ENCODE measurements around the gene PNPLA2.
A peak's percentile ranks its signal among the peaks of the same experiment; 100 is the strongest.

PNPLA2 gene, protein sequence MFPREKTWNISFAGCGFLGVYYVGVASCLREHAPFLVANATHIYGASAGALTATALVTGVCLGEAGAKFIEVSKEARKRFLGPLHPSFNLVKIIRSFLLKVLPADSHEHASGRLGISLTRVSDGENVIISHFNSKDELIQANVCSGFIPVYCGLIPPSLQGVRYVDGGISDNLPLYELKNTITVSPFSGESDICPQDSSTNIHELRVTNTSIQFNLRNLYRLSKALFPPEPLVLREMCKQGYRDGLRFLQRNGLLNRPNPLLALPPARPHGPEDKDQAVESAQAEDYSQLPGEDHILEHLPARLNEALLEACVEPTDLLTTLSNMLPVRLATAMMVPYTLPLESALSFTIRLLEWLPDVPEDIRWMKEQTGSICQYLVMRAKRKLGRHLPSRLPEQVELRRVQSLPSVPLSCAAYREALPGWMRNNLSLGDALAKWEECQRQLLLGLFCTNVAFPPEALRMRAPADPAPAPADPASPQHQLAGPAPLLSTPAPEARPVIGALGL

DNA sequence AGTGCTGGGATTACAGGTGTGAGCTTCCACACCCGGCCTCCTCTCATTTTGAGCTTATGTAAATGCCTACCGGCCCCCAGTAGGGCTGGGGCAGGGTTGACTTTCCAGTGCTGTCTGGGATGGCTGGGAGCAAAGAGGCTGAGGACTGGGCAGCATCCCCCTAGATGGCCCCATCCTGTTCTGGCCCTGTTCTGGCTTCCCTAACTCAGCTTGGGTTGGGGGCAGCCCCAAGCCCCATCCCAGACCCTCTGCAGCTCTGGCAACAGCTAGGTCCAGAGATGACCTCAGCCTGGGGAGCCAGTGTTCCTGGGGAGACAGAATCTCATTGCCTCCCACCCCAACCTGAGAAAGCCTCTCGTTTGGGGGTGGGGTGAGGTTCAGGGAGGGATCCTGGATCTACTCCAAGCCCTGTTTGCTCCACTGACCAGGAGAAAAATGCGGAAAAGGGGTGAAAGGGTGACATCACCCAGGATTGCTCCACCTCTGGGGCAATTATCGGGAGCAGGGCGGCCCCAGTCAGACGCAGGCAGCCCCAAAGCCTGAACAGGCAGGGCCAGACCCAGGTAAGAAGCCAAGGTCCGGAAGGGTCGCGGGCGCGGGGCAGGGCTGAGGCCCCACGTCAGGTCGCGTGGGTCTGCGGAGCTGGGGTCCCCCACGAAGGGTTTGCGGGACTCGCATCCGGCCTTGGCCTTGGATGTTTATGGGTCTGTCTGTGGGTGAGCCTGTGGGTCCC, at the start of gene PNPLA2:
TSS of gene PNPLA2 (plus strand) at position 519 of the 733 bp plus-strand sequence. CDS start 805 bp downstream, outside the sequence.
- DNase-seq, result peak; percentile 86

DNA sequence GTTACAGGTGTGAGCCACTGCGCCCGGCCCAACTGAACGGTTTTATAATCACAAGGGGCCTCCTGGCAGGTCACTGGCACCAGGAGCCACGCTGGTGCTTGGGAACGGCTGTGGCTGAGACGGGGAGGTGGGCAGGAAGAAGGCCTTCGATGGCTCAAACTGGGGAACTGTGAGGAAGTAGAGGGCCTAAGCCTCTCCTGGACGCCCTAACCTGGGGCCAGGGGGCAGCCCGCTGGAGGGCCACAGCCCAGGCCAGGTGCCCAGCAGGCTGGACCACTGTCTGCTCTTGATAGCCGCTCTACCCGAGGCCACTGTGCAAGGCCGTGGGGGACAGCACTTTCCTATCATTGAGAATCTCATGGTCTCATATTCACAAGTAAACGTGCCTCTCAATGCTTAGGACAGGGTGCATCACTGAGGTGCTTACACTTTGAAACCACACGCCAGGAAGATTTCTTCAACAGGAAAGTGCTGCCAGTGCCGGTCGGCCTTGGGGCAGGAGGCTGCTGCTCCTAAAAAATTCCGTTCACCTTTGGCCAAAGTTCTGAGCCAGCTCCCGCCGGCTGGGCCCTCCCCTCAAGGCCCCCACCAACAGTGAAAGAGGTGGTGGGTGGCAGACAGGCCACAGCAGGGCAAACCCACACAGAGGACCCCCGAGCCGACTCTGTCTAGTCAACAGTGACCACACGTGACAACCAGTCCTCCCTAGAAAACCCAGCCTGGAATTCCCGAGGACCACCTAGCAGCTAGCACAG, 48.6 kb upstream of the PNPLA2 start:
- no peak for DNase-seq

DNA sequence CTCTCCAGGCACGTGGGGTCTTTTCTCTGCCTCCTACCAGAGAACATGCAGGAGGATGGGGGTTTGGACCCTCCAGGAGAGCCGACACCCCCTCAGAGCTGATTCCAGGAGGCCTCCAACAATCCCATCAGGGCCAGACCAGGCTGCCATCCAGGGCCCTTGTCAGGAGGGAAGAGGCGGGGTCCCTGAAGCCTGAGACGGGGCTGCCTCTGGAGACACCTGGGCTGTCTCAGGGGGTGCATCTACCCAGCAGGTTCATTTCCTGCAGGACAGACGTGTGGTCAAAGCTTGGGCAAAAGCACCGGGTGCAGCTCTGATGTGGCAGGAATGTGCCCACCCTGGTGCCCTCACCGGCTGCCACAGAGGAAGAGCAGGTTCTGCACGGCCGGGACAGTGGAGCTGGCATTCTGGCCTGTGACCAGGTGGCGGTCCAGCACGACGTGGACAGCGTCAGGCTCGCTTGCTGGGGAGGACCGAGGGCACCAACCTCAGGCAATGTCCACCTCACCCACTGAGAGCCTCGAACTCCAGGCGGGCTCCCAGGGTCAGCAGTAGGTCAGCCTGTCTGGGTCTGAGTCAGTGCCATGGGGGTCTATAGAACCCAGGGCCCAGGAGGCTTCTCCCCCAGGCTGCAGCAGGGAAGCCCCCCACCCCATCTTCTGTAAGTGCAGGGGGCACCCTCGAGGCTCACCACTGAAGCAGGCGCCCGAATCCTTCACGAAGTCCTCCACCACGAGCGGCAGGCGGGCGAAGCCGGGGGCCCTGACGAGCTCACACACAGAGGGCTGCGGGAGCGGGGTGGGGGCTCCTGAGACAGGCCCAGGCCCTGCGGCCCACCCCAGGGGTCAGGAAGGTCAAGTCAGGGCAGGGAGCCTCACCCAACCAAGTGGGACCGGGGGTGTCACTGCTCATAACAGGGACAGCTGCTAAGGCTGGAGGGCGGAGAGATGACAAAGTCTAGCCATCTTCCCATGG, 47.8 kb upstream of the PNPLA2 start:
- no peak for DNase-seq

DNA sequence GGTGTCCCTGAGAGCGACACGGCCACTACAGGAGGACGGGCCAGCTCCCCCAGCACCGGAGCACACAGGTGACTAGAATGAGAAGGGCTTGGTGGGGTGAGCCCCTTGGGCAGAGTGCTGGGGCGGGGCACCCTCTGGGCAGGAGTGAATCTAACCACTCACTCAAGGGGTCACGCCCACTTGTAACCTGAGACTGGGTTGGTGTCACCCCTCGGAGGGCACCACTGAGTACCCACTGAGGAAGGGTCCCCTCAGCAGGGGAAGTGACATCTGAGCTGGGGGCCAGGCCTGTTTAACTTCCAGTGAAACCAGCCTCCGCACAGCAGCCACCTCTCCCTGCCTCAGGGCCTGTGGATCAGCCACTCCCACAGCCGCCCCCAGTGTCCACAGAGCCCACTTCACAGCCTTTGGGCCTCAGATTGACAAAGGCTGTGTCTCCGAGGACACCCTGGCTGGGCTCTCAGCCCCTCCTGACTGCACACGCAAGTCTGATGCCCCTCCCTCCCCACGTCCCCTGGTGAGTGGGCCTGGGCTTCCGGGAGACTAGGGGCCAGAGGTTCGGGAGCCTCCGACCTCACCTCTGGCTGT, 47.0 kb upstream of the PNPLA2 start:
- no peak for DNase-seq

DNA sequence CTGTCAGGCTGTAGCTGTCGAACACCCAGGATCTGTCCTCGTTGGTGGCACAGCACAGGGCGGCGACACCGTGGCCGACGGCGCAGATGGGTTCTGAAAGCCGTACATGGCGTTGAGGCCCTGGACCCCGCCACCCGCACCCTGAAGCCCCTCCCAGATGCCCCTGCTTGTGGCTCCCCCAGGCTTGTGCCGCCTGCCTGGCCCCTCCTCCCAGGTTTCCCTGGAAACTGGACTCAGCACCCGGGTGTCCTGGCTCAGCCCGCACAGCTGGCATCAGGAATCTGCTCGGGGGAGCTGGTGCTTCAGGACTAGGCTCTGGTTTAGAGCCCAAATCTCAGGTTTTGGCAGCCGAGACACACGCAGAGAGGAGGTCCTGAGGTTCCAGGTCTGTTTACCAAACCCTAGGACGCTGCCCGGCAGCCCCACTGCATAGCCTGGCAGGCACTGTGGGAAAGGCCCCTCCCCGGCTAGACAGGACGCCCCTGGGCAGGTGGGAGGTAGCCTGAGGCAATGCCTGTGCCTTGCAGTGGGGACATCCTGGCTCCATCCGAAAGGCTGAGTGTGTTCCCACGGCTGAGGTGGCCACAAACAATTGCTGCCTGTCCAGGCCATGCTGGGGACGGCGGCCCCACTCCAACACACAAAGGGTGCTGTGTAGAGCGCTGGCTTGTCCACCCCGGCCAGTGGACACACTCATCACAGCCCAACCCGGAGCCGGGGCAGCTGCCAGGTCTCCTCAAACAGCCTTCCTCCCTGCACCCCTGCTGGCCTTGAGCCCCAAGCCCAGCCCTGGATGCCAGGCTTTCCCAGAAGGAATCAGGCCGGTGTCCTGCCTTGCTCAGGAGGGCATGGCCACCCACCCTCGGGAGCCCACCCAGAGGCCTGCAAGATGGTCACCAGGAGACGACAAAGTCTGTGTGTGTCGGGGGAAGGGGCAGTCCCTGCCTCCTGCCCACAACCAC, 46.0 kb upstream of the PNPLA2 start:
- no peak for DNase-seq

DNA sequence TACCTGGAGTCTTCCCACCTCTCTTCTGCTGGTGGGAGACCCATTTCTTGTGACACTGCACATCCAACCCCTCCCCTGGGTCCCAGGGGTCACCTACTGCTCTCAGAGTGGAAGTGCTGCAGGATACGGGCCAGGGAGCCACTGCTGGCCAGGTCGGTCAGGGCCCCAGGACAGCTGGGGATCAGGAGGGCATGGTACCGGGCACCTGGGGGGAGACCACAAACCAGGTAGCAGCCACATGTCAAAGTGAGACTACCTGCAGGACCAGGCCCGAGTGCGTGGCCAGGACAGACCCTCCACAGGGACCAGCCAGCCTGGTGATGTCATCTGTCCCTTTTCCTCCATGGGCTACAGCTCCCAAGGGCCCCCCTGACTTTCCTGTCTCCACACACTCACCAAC, 45.3 kb upstream of the PNPLA2 start:
- DNase-seq, result no peak

DNA sequence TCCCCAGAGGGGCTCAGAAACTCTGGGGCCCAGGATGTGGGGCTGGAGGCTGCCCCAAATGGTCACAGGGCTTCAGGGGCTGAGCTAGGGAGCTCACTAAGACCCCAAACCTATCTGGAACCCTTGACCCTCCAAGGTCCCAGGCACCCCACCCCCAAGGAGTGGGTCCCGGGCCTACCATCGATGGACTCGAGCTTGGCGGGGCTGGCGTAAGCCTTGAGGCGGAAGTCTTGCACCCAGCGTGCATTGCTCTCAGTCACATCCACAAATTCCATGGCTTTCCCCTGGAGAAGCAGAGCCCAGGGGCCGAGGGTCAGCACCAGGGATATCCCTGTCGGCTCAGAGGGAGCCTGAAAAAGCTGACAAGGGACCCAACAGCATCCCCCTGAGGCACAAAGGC, 44.9 kb upstream of the PNPLA2 start:
- no peak for DNase-seq

DNA sequence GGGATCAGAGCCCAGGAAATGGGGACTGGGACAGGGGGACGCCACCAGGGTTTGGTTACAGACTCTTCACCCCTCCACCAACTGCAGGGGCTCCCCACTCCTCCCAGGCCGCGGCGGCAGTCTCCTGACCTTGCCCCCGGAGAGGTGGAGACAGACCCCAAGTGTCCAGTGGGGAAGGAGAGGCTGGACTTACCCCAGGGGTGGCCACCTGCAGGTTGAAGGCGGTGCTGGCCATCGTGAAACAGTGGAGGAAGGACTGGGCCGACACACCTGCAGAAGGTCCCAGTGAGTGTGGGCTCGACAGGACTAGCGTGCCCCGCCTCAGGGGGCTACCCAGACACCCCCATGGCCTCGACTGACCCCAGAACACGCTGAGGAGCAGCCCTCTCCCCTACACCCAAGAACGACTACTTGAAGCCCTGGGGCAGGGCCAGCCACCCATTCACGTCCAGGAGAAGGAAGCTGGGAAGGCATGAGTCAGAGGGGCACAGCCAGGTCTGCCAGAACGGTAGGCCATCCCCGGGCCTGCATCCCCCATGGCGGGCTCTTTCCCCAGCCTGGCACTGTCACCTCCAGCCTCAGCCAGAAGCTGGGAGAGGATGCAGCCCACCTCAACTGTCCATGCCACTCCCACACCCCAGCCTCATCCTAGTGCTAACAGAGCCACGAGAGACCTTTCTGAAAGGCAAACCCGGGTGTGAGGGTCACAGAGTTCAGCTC, 43.7 kb upstream of the PNPLA2 start:
- DNase-seq, result peak; percentile 67

DNA sequence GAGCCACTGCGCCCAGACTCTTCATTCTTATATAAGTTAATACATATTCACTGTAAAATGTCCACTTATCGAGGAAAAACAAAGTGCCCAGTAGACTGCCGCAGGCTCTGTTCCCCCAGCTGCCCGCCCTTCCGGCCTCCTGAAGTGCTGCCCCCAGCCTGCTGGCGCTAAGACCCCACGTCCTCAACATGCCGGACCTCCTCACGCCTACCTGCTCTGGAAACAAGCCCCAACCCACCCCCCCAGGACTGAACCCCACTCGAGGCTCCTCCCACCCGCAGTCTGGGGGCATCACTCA, 42.5 kb upstream of the PNPLA2 start:
- DNase-seq, result no peak

DNA sequence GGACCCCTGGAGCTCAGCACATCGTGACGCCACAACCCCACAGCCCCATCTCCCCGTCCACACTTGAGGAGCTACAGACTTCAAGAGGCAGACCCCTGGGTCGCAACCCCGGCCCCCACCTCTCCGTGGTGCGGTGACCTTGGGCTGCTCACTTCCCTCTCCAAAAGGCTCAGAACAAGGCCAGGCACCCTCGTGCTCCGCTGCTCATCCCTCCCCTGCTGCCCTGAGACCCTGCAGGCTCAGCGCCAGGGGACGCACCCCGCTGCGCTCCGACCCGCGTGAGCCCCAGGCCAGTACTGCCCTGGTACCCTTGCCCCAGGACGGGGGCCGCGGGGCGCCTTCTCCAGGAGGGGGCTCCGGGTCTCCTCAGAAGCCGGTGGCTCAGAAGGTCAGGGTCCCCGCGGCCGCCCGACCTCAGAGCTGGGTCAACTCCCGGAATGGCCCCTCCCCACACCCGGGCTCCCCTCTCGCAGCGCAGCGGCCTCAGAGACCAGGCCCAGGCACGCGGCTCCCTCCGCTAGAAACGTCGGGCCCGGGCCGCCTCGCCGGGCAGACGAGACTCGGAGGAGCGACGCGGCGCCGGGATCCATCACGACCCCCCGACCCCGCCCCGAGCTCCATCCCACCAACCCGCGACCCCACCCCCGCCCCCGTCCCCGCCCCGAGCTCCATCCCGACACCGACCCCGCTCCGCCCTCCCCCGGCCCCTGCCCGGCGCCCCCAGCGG, 42.0 kb upstream of the PNPLA2 start:
- no peak for DNase-seq

DNA sequence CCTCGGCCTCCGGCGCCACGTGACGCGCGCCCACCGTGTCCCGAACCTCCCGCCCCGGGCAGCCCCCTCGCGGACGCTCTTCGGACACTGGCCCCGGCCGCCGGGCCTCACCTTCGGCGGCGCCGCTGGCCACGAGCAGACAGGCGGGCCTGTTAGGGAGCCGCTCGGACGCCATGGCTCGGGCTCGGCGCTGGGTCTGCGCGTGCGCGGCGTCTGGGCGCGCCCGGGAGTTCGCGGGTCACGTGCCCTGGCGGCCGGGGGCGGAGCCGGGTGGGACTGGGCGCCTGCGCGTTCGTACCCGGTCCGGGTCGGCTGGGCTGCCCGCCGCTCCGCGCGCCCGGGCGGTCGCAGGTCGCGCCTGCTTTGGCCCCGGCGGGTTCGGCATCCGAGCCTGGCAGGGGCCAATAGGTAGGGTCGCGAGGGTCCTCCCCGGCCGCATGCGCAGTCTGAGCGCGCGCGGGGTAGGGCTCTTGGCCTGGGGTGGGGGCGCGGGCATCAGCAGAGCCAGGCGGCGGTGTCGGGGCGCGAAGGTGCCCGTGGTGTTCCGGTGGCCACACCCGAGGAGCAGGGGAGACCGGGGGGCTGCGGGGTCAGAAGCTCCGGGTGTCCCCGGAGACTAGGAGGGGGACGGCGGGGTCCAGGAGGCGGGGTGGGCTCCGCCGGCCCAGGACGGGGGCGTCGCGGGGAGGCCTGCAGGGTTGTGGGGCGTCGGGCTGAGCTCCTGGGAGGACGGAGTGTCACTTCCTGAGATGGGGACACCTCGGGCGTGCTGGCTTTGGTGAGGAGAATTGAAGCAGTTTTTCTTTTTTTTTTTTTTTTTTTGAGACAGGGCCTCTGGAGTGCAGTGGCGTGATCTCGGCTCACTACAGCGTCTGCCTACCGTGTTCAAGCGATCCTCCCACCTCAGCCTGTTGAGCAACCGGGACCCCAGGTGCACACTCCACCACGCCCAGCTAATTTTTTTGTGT, 41.1 kb upstream of the PNPLA2 start, which contains the start of gene GATD1:
TSS of gene GATD1 (minus strand) at position 200 of the 968 bp plus-strand sequence. CDS start at position 175, 25 bp downstream.
- DNase-seq, result peak; percentile 71

DNA sequence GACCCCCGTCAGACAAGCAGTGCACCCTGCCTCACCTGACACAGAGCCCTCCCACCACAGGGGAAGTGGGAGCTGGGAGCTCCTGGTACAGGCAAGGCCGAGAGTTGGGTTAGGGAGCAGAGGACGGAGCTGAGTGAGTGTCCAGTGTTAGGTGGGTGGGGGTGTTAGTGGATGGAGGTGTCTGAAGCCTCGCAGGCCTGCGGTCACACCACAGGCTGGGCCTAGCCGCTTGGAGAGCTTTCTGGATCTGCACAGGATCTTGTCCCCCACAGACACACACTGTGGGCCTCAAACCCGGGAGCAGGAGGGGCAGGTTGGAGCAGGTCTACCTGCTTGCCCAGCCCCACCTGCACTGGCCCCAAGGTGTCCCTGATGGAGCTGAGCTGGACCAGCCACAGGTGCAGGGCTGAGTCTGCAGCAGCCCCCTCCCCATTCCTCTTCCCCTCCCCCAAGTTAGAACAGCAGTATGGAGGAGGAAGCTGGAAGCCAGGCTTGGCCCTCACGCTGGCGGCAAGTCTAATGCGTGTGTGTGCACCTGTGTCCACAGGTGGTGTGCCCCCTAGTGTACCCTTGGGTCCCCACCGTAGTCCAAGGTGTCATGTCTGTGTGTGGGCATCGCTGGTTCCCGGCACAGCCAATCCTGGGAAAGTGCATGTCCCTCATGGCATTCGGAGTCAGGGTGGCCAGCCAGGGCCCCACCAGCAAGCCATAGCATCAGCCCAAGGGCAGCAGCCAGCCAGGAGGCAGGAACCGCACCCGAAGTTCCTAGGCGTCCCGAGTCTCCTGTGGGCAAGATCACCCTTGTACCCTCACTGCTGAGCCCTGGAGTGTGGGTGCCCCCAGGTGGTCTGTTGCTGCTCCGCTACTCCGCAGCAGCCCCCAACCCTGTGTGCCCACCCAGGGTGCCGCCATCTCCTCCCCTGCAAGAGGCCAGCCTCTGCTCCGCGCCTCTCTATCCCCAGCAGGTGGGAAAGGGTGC, 39.4 kb upstream of the PNPLA2 start:
- no peak for DNase-seq

DNA sequence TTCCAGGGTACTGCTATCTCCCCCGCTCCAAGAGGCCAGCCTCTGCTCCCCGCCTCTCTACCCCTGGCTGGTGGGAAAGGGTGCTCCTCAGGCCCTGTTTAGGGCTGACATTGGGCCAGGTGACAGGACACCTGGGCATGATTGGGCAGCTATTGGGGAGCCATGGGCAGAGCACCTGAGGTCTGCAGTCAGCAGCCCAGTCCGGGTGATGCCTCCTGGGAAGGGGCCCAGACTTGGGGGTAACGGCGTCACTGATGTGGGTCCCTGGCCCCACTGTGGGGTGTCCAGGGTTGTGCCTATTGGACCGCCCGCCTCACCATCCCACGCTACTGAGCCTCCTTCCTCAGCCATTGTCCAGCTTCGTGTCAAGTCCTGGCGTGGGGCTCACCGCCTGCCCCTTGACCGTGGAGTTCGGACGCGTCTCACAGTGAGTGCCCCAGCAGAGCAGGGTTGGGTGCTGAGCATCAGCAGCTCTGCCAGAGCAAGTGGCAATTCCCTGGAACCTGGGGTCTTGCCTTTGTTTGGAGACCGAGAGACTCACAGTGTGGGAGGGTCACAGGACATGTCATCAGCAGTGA, 38.7 kb upstream of the PNPLA2 start:
- no peak for DNase-seq

DNA sequence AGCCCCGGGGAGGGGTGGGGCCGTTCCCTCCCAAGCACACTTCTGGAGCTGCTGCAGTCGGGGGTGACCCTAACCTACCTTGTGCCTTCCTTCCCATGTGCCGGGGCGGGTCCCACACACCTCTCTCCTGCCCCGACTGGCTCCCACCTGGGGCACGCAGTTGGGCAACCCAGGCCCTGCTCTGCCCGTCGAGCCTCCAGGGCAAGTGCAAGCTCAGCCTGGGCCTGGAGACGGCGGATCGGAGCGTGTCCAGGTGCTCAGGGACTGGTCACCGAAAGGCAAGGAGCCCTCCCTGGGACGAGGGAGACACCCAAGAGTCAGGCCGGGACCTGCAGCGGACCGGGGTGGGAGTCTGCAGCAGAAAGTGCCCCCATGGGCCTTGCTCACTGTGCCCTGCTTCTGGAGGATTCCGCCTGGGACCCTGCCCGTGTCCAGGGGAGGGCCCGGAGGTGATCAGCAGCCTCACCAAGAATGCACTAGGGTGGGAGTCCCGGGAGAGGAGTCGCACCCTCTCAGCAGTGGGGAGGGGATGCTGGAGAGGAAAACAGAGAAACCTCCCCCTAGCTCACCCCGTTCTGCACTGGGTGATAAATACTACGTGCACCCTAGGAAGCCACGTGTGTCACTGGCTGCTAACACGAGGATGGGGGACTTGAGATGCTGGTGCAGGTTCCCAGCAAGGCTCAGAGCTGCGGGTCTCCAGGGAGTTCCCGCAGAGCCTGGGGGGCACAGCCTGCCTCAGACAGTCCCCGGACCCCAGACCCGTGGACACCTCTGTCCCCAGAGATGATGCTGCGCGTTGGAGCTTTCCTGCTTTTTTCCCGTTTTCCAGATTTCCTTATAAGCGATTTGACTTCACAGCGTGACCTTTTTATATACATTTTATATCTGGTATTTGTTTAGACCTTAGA, 36.2 kb upstream of the PNPLA2 start:
- no peak for DNase-seq

DNA sequence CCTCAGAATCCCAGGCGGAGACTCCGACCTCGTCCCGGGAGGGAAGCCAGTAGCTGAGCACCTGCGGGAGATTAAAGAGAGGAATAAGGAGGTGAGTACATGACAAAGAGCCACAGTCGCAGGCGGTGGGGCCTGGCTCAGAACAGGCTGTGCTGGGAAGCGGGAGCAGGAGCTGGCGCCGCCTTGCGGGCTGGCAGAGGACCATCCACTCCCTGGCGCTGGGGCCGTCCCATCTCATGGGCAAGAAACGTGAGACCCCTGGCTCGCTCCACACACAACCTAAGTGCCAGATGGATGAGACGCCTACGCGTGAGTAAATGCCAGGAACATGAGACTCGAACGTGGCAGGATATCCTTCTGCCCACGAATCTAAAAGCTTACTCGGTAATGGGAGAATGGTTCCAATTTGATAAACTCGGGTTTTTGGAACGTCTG, 35.1 kb upstream of the PNPLA2 start:
- DNase-seq, result peak; percentile 40
